Pancreas (tissue), 10 donors: ENCODE results near the gene XCR1. TPM values are rescaled to one million over a fixed set of nuclear protein-coding genes. Genes with fewer than 3 reads are reported as not detected.

Experiments used
- ATAC-seq, 4 donors: fragments of 200-7000 bp; cut with Tn5 transposase; one replicate each; pipeline versions ENCODE4 v1.8.0 to v1.9.1; 2020; ENCODE audit warnings: mild to moderate bottlenecking in 4 of 4, moderate library complexity in 4 of 4
- DNase-seq, 6 donors: peaks; one replicate each; pipeline ENCODE4 v3.0.0-alpha.2; 2020
- FAIRE-seq: peaks from 2 replicates; lab custom pipeline; 2012; peaks lifted over from hg19 to GRCh38; lab: Jason Lieb, UNC
- H3K27ac ChIP-seq, 4 donors: fragments of 200-600 bp; sonication (generic); 1 replicate in 3 of 4; 2 replicates in 1 of 4; pipeline versions ENCODE4 v1.5.0 to v1.8.0; 2020
- H3K27me3 ChIP-seq, 4 donors: fragments of 200-600 bp; one replicate each; pipeline ENCODE4 v1.8.0; 2021
- H3K36me3 ChIP-seq, 3 donors: fragments of 200-600 bp; sonication (generic) in 1 of 3; one replicate each; pipeline versions ENCODE4 v1.5.0 to v1.8.0; 2020 to 2021
- H3K4me1 ChIP-seq, 3 donors: fragments of 200-600 bp; one replicate each; pipeline ENCODE4 v1.8.0; 2021
- H3K4me3 ChIP-seq, 4 donors: fragments of 200-600 bp; sonication (generic) in 2 of 4; one replicate each; pipeline versions ENCODE4 v1.5.0 to v1.8.0; 2020 to 2021
- H3K9me3 ChIP-seq, 4 donors: fragments of 200-600 bp; one replicate each; pipeline ENCODE4 v1.8.0; 2021
- CTCF ChIP-seq, 4 donors: fragments of 200-600 bp; sonication (generic) in 3 of 4; IDR thresholded peaks; one replicate each; pipeline versions ENCODE4 v1.5.0 to v1.8.0; 2021; ENCODE audit warnings: antibody characterized with exemption in 4 of 4
- WGBS, 2 donors: extraction: QIAGEN DNeasy Blood & Tissue Kit; methylation state at CpG; one replicate each; pipeline ENCODE4 v1.1.7; 2013; 5-methylcytosine and 5-hydroxymethylcytosine counted together
- intact Hi-C, 3 donors: fragments of 100-400 bp; cut with DNase I; formaldehyde crosslinking; loops; one replicate each; pipeline versions ENCODE4 v1.11.1 to v1.14.2; 2022
- polyA plus RNA-seq, 2 donors: library from polyadenylated mRNA; stranded (reverse); fragments of 200-250 nt; gene quantifications; one replicate each; pipeline ENCODE4 v1.2.3, GENCODE V29; 2013
- total RNA-seq, 6 donors: library from RNA; stranded (reverse); fragmentation: NEBNext Ultra II Directional in 4 of 6; extraction: Animal tissue kit (Norgen Biotek cat#: 25700) in 4 of 6; gene quantifications; one replicate each; pipeline versions ENCODE4 v1.2.1 to v1.2.4, GENCODE V29; 2021 to 2023
- donor health status: healthy with polysubstance abuse.
- donor health status: DM: no; HTN: no; CAD: no; lungs with moderate emphysema.
- donor health status: DM: no; HTN: no; CAD: no.
- donor health status: control.
- donor health status: control.
- donor health status: Bipolar disorder and iron deficiency.
- donor health status: DM: yes; HTN: yes; CAD: no.
- donor health status: DM: no; HTN: no; CAD: no.
- donor health status: DM: no; HTN: no; CAD: no.
- donor health status: DM: yes; HTN: yes; CAD: no.

XCR1 gene
- total and polyA plus RNA-seq, 8 donors, result 0.04 to 0.31 (median 0.20) TPM; not detected in 4

- no peak for TF ChIP-seq CTCF (IDR thresholded peaks at IDR 0.05)
- ATAC-seq (no peak), FAIRE-seq (no peak), DNase-seq (no peak)
- no peaks in the 10 kb centered on the region for H3K9me3 ChIP-seq
- no peaks in the 10 kb centered on the region for H3K36me3 ChIP-seq
- H3K4me3 ChIP-seq, result no peak overlapping the region
- peak overlapping the region in 2 of 4 donors; percentile 90 to 94 for H3K27ac ChIP-seq
- H3K27me3 ChIP-seq, result no peaks in the 10 kb centered on the region
- WGBS, 2 donors, result 79 to 86% methylated on average over 2 of the region's 2 CpGs
- H3K4me1 ChIP-seq, result peaks cover 55 to 78% (median 70%) of the 10 kb centered on the region in 3 donors
- intact Hi-C loops, result no loop called here
These were observed 38.5 kb downstream of the XCR1 start for GRCh38 chr3:45988804-45989203.

GRCh38 chr3:45988362-45988761 lies 38.9 kb downstream of the XCR1 start:
- no peak for ATAC-seq
- WGBS, 2 donors, result 48 to 58% methylated on average over 4 of the region's 4 CpGs

GRCh38 chr3:45987368-45988291 lies 39.7 kb downstream of the XCR1 start:
- no peak for TF ChIP-seq CTCF (IDR thresholded peaks at IDR 0.05)
- DNase-seq (peak in 2 of 6 donors; percentile 35 to 38), FAIRE-seq (no peak), ATAC-seq (peak; percentile 6 to 29 (median 12))
- WGBS, 2 donors, result 30 to 32% methylated on average over 8 of the region's 8 CpGs
- Histone ChIP-seq H3K4me3 (no peak overlapping the region), H3K36me3 (peaks cover 0 to 3% (median 0%) of the 10 kb centered on the region in 3 donors), H3K27me3 (no peaks in the 10 kb centered on the region), H3K27ac (peak overlapping the region; percentile 52 to 94 (median 80)), H3K9me3 (no peaks in the 10 kb centered on the region), H3K4me1 (peaks cover 51 to 73% (median 61%) of the 10 kb centered on the region in 3 donors)
- intact Hi-C loops, result no loop called here

More at GRCh38 chr3:45988362-45988761, 38.9 kb downstream of the XCR1 start:
- FAIRE-seq (no peak), DNase-seq (no peak)
- Histone ChIP-seq H3K4me3 (no peak overlapping the region), H3K36me3 (no peaks in the 10 kb centered on the region), H3K27ac (peak overlapping the region in 3 of 4 donors; percentile 52 to 94 (median 90)), H3K27me3 (no peaks in the 10 kb centered on the region), H3K9me3 (no peaks in the 10 kb centered on the region), H3K4me1 (peaks cover 55 to 79% (median 67%) of the 10 kb centered on the region in 3 donors)
- intact Hi-C loops, result no loop called here
- no peak for TF ChIP-seq CTCF (IDR thresholded peaks at IDR 0.05)

- TF ChIP-seq CTCF (IDR thresholded peaks at IDR 0.05), result no peak
- H3K4me1 ChIP-seq, result peaks cover 51 to 67% (median 55%) of the 10 kb centered on the region in 3 donors
- intact Hi-C loops, result no loop called here
- peak; percentile 90 to 94 (median 93) for ATAC-seq
- H3K27ac ChIP-seq, result peak overlapping the region; percentile 69 to 94 (median 80)
- WGBS, 2 donors, result 22 to 24% methylated on average over 5 of the region's 5 CpGs
- H3K36me3 ChIP-seq, result peaks cover 0 to 9% (median 0%) of the 10 kb centered on the region in 3 donors
- H3K27me3 ChIP-seq, result no peaks in the 10 kb centered on the region
- no peak overlapping the region for H3K4me3 ChIP-seq
- DNase-seq, result peak in 5 of 6 donors; percentile 81 to 87 (median 84)
- no peak for FAIRE-seq
- H3K9me3 ChIP-seq, result no peaks in the 10 kb centered on the region
These were observed 40.8 kb downstream of the XCR1 start for GRCh38 chr3:45986303-45986982.
